DMS53 treated with DMSO at 0.1 percent for 48 hours (cell line): ENCODE measurements around the gene TARS3.

Source experiments
- DNase-seq: peaks from one replicate; lab custom pipeline; 2025; ENCODE audit not compliant: unreplicated experiment; lab: John Stamatoyannopoulos, UW

Gene TARS3

DNA sequence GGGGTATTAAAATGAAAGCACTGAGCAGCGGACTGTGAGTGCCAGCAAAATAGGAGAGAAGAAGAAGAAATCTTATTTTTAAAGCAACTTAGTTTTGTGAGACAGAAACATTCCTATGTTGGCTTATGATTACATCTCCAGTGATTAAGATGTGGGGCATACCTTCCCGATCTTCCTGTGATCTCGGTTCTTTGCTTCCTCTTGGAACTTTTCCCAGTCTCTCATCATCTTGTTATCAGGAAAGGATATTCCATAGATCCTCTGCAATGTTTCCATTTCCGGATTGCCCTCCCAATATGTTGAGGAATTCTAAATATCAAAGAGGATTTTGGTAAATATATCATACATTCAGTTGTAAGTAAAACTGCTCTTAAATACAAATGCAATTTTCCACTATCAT lies 22.2 kb downstream of the TARS3 start:
- DNase-seq: no peak

- no peak for DNase-seq
Observed at GRCh38 chr15:101698314-101698713, 26.0 kb downstream of the TARS3 start.

DNA sequence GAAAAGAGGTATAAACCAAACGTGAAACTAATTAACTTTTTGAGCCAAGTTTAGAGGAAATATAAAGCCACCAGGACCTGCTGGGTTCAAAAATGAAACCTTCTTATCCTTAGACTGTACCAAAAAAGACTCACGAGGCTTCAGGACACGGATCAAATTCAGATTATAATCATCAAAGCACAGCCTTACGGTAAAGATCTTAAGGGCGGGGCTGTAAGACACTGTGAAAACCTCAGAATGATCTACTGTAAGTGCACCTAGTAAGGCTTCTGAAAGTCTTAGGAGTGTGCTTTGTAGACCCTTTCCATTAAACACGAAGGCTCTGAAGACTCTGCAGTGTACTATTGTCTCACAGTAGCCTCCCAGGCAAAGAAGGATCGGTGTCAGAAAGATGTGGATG lies 26.8 kb downstream of the TARS3 start:
- no peak for DNase-seq

DNA sequence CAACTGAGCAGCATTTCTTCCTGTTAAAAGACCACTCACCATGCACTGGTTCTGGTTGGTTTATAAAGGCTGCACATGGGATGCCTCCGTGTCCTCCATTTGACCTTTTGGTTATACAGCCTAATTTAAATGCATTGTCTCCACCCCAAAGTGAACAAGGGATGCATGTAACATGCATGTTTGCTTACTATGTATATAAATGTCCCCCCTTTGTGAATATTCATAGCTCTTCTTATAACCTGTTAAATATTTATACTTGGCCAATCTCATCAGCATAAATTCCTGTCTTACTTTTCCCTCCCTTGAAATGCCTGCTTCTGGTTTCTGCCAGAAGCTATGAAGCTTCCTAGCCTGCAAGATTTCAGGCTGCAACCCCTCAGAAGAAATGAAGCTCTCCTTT lies 27.4 kb downstream of the TARS3 start:
- no peak for DNase-seq

DNA sequence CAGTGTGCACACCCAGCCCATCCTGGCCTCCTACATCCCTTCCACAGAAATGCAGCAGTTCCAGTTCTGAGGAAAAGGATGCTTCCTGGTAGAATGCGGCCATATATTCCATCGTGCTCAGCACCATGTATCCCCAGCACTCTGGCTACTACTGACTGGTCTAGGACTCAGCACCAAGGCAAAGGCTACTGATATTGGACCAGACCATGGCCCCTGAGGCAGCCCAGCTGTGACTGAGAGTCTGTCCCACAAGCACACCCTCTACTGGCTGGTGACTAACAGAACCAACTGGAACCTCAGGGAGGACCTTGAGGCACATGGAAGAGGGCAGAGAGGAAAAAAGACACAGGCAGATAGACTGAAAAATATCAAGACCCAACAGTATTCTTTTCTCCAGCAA lies 30.0 kb downstream of the TARS3 start:
- no peak for DNase-seq

DNA sequence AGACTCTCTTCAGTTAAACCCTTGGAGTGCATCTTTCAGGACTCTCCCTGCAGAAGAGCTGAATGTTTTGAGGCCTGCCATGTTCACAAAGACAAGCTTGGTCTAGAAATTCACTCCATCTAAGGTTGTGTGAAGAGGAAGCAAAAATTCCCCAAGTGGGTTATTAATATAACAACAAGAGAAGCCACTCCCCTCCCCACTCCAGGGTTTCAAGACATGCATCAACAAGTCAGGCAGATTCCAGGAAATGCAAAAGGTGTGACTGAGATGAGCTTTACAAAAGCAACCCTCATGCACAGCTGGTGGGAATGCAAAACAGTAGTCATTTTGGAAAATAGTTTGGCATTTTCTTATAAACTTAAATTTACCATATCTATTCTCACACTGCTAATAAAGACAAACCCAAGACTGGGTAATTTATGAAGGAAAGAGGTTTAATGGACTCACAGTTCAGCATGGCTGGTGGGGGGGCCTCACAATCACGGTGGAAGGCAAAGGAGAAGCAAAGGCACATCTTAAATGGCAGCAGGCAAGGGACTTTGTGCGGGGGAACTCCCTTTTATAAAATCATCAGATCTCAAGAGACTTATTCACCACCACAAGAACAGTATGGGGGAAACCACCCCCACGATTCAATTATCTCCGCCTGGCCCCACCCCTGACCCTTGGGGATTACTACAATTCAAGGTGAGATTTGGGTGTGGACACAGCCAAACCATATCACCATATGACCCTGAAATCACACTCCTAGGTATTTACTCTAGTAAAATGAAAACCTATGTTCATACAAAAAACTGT lies 31.3 kb downstream of the TARS3 start:
- DNase-seq: no peak

GRCh38 chr15:101689901-101690300 lies 34.4 kb downstream of the TARS3 start:
- no peak for DNase-seq

DNA sequence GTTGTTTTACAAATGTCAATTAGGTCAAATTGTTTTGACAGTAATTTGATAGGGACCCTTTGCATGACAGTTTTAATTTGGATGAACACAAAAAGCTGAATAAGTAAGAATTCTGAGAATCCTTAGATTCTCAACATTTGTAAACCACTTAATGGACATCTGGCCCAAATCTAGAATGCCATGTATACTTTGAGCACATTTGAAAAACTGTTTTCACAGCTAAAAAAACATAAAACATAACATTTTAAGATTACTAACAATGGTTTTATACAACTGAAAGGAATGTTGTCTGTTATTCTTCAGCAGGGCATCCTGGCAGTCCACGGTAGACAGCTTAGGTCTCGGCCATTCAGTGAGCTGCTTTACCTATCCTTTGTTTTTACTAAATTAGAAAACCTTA lies 37.6 kb downstream of the TARS3 start:
- no peak for DNase-seq

- no peak for DNase-seq
Observed at GRCh38 chr15:101684877-101685276, 39.4 kb downstream of the TARS3 start.

GRCh38 chr15:101684384-101684783 lies 39.9 kb downstream of the TARS3 start:
- no peak for DNase-seq

DNA sequence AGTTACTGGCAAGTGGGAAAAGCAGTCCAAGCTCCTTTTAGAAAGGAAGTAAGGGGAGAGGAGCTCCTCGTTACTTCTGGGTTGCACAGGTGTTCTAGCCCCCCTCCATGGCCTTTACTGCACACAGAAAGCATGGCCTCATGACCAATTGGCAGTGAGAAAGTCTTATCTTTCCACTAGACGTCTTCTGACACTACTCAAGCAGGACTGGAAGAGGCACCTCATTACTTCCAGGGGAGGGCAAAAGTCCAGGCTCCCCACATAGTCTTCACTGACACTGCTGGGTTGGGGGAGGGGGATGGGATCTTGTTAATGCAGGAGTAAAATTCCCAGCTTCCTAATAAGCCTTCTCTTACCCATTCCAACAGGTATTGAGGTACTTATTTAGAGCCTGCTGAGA lies 44.5 kb downstream of the TARS3 start:
- no peak for DNase-seq

DNA sequence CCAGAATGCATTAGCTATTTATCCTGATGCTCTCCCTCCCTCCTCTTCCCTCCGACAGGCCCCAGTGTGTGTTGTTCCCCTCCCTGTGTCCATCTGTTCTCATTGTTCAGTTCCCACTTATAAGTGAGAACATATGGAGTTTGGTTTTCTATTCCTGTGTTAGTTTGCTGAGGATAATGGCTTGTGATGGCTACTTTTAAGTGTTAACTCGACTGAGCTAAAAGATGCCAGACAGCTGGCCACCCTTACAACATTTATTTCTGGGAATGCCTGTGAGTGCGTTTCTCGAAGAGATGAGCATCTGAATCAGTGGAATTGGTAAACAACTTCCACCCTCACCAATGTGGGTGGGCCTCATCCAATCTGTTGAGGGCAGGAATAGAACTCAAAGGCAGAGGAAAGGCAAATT lies 47.3 kb downstream of the TARS3 start:
- DNase-seq: no peak

DNA sequence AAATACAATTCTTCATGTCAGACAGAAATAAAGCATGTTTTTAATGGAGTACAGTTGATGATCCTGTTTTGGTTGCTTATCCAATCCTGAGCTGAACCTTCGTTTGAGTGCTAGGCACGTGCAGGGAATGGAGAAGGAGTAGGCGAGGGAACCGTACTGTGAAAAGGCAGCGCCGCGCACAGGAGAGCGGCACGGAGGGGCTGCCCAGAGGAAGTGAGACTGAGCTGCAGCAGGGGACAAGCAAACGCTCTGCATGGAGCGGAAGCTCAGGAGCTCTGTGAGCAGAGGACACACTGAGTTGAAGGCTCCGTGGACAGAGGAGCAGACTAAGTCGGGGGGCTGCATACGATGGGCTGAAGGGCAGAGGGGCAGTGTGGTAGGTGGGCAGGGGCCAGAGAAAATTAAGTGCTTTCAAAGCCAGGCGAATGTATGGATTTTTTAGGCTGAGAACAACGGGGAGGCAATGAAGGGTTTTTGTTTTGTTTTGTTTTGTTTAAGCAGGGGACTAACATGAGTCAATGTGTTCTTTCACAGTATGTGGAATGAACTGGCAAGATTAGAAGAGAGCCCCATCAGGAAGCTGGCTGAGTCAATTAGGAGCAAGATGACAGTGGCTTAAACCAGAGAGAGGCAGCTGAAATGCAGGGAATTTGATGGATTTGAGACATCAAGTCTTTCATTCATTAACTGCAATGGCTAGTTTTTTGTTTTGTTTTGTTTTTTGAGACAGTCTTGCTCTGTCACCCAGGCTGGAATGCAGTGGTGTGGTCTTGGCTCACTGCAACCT lies 48.3 kb downstream of the TARS3 start:
- no peak for DNase-seq

DNA sequence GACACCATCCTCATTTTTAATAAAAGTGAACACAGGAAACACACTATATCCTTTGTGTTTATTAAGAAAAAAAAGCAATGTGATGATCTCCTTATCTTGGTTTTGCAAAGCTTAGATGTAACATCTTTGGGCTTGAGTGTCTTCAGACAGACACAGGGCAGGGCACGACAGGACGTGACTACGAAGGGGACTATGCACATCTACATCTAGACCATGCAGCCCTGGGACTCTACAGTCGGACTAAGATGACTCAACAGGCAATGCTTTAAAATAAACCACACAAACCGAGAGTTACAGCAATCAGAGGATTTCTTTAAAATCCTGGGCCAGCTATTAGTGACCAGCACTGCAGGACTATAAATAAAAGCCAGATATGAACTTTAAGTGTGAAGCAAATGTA lies 49.3 kb downstream of the TARS3 start:
- DNase-seq: no peak

- no peak for DNase-seq
Observed at GRCh38 chr15:101672298-101672697, 52.0 kb downstream of the TARS3 start.

DNA sequence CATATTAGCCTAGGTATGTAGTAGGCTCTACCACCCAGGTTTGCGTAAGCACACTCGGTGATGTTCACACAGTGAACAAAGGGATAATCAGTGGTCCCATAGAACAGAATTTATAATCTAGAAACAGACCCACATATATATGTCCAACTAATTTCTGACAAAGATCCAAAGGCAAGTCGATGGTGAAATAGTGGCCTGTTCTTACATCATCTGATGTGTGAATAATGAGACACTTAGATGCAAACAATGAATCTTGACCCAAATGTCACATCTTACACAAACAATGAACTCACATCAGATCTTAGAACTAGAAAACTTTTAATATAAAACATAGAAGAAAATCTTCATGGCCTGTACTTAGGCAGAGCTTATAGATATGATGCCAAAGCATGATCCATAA lies 54.5 kb downstream of the TARS3 start:
- DNase-seq: no peak

GRCh38 chr15:101667881-101668280 lies 56.4 kb downstream of the TARS3 start:
- DNase-seq: no peak

DNA sequence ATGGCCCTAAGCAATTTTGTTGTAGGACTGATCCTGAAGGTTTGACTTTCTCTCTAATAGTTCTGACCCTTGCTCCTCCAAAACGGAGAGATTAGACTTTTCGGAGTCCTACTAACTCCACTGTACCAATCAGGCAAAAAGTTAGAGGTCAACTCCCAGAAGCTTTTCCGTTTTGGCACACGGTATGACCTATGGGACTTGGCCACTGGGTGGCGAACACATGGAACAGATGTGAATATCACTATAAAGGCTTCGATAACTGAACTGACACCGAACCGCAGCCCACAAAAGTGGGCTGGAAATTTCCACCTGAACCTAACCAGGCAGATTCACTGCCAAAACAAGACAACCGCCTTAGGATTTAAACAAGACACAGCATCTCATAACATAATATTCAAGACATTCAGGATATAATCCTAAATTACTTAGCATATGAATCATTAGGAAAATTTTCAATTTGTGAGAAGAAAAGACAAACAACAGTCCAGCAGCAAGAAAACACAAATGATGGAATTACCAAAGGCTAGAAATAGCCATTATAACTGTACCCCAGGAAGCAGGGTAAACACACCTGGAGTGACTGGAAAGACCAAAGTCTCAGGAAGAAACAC lies 59.9 kb downstream of the TARS3 start:
- no peak for DNase-seq

GRCh38 chr15:101662203-101662602 lies 62.1 kb downstream of the TARS3 start:
- DNase-seq: no peak

GRCh38 chr15:101660005-101660404 lies 64.3 kb downstream of the TARS3 start:
- no peak for DNase-seq

DNA sequence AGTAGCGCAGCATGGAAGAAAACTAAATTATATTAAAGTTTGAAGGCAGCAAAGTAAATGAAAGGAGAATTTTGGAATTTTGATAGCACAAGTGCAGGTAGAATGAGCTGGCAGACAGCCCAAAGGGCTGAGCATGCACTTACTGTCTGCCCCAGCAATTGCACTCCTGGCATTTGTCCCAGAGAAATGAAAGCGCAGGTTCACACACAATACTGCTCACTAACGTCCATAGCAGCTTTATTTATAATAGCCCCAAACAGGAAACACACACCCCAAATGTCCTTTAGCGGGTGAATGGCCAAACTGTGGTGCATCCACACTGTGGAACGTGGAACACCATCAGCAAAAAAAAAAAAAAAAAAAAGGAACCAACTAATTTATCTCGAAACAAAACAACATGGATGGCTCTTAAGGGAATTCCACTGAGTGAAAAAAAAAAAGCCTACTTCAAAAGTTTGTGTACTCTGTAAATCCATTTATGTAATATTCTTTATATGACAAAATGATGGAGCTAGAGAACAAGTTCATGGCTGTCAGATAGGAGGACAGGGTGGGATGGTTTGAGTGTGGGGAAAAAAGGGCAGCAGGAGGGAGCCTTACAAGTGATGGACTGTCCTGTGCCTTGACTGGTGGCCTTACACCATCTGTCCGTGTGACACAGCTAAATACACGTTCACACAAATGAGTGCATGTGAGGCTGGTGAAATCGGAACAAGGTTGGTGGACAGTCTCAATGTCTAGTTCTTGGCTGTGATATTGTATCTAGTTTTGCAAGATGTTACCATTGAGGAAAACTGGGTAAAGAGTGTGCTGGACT lies 66.1 kb downstream of the TARS3 start:
- no peak for DNase-seq
